Ramos (cell line): Measurements from ENCODE around the gene MAN2A2.
"Not testable (repeated sequence)": the region's sequence is repeated elsewhere in the genome, so short reads cannot be mapped to it uniquely, and the experiment has no call there.

Experiments used
- in situ Hi-C: fragments of 300-500 bp; cut with MboI; formaldehyde crosslinking; loops from one replicate; pipeline ENCODE4 v1.14.3; 2022; ENCODE audit warnings: low sequenced_read_pairs; ENCODE audit not compliant: unreplicated experiment

MAN2A2 gene

GRCh38 chr15:90897131-90897655 is 5.9 kb upstream of the MAN2A2 start:
- in situ Hi-C loops, result not testable (repeated sequence)

DNA sequence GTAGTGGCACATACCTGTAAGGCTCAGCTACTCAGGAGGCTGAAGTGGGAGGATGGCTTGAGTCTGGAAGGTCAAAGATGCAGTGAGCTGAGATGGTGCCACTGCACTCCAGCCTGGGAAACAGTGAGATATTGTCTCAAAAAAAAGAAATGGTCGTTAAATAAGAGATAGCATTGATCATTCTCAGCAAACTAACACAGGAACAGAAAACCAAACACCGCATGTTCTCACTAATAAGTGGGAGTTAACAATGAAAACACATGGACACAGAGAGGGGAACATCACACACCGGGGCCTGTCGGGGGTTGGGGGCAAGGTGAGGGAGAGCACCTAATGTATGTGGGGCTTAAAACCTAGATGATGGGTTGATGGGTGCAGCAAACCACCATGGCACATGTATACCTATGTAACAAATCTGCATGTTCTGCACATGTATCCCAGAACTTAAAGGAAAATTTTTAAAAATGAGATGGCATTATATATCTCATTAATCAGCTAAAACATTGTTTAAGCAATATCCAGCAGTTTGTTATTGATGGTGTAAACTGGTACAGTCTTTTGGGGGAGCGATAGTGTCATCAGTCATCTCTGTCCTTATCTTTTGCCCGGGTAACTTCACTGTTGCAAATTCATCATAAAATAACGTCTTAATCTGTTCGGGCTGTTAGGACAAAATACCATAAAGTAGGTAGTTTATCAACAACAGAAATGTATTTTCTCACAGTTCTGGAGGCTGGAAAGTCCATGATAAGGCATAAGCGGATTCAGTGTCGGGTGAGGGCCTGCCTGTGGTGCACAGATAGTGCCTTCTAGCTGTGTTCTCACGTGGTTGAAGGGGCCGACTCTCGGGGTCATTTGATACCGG is 1.7 kb upstream of the MAN2A2 start:
- in situ Hi-C loops, result no loop called here

DNA sequence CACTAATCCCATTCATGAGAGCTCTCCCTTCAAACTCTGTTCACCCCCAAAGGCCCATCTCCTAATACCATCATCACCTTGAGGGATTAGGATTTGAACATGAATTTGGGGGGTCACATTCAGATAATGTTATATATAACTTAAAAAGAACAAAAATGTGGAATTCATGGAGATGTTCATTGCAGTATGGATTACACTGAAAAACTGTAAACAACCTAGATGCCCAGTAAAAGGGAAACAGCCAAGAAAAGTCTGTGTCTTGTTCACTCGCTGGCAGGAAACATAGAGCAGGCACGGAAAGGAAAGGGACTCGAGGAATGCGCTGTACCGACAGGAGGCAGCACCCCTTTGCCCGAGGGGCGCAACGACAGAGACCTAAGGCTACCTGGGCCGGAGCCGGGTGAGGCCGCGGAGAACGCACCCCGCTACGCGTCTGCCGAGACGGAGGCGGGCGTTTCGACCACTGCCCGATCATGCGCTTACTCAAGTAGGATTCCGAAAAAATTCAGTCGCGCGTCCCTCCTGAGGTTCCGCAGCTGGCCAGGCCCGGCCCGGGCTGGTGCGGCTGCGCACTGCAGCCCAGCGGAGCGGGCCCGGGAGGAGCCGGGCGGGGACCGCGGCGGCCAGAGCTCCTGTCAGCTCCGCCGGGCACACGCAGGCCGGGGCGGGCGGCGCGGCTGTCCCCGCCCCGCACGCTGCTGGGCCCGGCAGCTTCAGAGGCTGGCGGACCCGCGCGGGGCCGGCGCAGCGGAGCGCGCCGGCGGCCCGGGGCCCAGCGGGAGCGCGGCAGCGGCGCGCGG is 862 bp upstream of the MAN2A2 start:
- in situ Hi-C loops, result no loop called here

DNA sequence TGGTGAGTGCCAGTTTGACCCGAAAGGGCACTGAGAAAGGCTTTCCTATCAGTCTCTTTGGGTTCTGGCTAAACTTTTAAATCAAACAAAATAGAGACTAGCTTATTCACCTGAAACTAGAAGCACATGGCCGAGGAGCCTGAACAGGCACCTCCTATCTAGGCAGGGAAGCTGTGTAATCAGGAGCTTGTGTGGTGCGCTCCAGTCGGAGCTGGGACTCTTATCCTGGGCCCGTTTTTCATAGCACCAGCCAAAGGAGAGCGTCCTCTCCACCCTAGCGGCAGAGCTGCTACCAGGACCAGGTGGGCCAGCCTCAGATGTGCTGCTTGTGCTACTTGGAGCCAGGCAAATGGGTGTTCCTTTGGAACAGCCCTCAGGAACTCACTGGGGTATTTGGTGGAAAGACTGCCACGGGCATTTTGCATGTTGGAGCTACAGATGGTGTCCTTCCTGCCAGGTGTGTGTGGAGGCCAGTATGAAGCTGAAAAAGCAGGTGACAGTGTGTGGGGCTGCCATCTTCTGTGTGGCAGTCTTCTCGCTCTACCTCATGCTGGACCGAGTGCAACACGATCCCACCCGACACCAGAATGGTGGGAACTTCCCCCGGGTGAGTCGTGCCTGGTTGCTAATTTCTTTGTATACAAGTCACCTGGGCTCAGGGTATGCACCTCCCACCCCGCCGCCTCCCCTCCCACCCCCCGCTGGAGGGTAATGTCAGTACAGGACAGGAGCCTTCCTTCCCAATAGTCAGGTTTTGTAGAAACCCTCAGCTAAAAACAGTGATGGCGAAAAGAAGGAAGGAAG is 833 bp downstream of the MAN2A2 start:
- in situ Hi-C loops, result no loop called here

DNA sequence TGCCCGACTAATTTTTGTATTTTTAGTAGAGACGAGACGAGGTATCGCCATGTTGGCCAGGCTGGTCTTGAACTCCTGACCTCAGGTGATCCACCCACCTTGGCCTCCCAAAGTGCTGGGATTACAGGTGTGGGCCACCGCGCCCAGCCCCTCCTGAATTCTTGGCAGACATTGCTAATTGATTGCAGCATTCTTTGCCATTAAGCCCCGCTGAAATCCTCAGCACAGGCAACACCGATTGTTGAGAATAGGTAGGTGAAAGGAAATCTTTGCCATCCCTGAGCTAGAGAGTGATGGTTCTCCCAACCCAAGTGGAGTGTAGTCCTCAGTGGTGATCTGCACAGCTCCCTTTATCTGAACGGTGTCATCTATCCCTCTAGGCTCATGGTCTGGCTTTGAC is 1.6 kb downstream of the MAN2A2 start:
- in situ Hi-C loops, result no loop called here

GRCh38 chr15:90905306-90906180 is 2.4 kb downstream of the MAN2A2 start:
- in situ Hi-C loops, result no loop called here

DNA sequence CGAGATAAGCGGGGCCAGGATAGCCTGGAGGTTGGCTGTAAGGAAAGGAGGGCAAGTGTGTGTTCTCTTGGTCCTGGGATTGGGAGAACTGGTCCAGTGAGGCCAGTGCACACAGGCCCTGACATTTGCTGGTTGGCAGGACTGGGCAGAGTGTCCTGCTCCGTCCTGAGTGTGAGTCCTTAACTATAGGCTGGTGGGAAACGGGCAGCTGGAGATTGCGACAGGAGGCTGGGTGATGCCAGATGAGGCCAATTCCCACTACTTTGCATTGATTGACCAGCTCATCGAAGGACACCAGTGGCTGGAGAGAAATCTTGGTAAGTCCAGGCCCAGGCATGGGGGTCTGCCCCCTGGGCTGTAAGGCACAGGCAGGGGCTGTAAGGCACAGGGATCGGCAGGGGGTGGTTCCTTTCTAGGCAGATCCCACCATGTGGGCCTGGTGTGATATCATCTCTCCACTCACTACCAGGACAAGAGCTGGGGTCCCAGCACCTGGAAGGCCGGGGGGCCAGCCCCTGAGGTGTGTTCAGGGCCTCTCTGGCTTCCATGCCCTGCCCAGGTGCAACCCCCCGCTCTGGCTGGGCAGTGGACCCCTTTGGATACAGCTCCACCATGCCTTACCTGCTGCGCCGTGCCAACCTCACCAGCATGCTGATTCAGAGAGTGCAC is 3.2 kb downstream of the MAN2A2 start:
- in situ Hi-C loops, result no loop called here

DNA sequence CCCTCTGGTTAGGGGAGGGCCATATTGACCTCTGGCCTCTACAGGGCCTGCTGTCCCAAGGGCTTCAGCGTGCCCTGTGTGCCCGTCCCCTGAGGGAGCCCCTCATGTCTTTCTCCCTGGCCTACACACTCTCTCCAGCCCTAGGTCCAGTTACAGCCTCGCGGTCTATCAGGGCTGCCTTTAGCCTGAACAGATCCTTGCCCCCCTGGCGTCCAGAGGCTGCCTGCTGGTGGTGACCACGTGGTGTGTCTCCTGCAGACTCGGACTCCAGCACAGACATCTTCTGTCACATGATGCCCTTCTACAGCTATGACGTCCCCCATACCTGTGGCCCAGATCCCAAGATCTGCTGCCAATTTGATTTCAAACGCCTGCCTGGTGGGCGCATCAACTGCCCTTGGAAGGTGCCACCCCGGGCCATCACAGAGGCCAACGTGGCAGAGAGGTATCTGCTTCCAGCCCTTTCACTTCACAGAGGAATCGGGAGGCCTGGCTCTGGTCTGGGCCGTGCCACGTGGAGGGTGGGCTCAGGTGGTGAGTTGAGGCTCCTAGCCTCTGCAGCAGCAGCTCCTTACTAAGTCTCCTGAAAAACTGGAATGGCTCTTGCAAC is 4.1 kb downstream of the MAN2A2 start:
- in situ Hi-C loops, result no loop called here

GRCh38 chr15:90907838-90908507 is 4.9 kb downstream of the MAN2A2 start:
- in situ Hi-C loops, result no loop called here

DNA sequence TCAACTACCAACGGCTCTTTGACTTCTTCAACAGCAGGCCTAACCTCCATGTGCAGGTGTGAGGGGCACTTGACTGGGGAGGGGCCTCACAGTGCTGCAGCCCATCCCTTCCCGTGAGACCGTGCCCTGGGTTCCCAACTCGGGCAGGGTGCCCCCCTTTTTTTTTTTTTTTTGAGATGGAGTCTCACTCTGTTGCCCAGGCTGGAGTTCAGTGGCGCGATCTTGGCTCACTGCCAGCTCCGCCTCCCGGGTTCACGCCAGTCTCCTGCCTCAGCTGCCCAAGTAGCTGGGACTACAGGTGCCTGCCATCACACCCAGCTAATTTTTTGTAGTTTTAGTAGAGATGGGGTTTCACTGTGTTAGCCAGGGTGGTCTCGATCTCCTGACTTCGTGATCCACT is 6.3 kb downstream of the MAN2A2 start:
- in situ Hi-C loops, result not testable (repeated sequence)

- in situ Hi-C loops, result no loop called here
Measured at GRCh38 chr15:90909976-90910375, 6.9 kb downstream of the MAN2A2 start.

DNA sequence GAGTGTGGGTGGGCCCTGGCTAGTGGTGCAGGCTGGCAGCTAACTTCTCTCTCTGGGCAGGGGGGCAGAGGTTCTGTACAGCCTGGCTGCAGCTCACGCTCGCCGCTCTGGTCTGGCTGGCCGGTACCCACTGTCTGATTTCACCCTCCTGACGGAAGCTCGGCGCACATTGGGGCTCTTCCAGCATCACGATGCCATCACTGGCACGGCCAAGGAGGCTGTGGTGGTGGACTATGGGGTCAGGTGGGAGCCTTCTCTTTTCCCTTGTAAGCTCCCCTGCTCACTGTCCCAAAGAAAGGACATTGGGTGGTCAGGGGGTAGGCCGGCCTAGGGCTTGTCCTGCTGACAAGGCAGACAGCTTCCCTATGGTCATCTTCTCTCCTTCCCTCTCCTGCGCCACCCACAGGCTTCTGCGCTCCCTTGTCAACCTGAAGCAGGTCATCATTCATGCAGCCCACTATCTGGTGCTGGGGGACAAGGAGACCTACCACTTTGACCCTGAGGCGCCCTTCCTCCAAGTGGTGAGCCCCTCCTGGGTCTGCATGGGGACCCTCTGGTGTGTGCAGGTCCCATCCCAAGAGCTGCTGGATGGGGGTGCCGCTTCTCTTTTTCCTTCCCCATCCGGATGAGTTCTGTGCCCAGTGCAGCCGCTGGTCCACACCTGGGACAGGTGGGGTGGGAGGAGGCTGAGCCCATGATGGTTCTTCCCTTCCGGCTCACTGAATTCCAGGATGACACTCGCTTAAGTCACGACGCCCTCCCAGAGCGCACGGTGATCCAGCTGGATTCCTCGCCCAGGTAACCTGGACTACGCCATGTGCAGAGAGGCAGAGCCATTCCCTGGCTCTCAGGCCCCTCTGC is 7.6 kb downstream of the MAN2A2 start:
- in situ Hi-C loops, result no loop called here

- in situ Hi-C loops, result no loop called here
Measured at GRCh38 chr15:90911302-90911623, 8.2 kb downstream of the MAN2A2 start.

GRCh38 chr15:90911906-90912769 is 9.0 kb downstream of the MAN2A2 start:
- in situ Hi-C loops, result no loop called here

DNA sequence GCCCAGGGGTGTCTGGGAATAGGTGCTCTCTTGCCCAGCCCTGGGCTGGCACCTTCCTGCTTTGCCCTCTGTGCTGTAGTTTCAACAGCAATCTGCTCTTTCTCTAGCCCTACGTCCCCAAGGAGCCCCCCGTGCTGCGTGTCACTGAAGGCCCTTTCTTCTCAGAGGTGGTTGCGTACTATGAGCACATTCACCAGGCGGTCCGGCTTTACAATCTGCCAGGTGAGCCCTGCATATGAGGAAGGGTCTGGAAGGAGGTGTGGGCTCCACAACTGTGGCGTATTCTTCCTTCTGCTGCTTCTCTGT is 9.6 kb downstream of the MAN2A2 start:
- in situ Hi-C loops, result no loop called here

DNA sequence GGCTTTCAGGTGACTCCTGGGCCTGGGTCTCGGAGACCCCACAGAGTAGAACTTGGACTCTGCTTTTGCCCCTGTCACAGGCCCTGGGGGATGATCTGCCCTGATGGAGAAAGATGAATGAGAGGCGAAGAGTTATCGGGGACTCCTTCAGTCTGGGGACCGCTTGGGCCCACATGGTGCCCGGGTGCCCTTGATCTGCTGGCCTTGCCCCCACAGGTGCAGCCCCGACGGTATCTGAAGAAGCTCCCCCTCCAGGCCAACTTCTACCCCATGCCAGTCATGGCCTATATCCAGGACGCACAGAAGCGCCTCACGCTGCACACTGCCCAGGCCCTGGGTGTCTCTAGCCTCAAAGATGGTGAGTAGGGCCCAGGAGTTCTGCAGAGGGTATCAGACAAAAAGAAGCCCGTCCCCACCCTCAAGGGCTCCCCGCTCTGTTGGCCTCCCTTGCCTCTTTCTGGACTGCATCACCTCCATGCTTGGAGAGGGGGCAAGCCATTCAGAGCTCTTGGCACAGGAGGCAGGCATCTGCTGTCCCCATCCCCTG is 10.4 kb downstream of the MAN2A2 start:
- in situ Hi-C loops, result no loop called here
